Activated CD4-positive, CD25-positive, alpha-beta regulatory T cell treated with anti-CD3 and anti-CD28 coated beads, Interleukin-2, amount 50 U/mL, for 72 hours (primary cell): ENCODE data around the gene C11orf16.
"Not testable (repeated sequence)": the region's sequence is repeated elsewhere in the genome, so short reads cannot be mapped to it uniquely, and the experiment has no call there.

ENCODE experiments used
- DNase-seq: peaks from one replicate; pipeline ENCODE4 v3.0.0; 2021

Gene C11orf16

DNA sequence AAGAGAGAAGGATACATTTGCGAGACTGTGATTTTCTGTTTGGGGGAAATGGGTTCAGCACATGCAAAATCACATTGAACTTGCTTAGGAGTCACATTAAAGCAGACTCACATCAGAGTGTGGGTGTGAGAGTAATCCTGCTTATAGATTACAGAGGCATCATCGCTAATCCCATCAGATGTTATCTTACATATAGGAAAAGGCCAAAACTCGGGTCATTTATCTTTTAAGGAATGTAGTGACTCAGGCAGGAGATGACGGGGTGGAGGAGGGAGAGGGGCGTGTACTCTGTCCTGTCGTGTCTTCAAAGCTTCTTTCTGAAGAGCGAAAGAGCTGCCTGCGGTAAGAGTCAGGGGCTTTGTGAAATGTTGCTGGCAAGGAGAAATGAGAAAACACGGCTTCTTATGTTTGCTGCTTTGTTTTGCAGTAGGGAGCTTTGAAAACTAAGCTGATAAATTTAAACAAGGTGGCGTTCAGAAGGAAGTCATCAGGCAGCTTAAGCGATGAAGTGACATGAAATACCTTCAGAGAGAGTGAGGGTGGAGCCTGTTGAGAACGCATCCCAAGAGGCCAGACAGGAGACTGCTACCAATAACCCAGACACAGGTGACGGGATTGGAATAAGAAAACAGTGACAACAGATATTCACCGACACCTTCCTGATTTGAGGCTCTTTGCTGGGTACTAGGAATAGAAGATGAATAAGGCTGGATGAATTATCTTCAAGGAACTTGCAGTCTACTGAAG lies 2.2 kb upstream of the C11orf16 start:
- DNase-seq: no peak

DNA sequence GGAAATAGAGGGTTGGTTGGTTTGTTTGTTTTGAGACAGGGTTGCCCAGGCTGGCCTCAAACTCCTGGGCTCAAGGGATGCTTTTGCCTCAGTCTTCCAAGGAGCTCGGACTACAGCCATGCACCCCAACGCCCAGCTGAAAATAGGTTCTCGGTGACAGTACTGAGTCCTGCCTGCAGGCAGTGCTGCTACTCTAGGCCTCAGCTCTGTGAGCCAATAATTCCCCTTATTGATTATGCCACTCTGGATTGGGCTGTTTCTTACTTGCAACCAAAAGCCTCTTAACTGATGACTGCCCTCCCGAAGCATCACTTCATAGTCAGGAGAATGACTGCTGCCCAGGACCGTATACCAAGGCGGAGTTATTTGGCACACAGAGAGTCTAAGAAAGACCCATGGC lies 1.2 kb upstream of the C11orf16 start:
- DNase-seq: no peak

- DNase-seq: no peak
Measured at GRCh38 chr11:8930456-8931175, 2.1 kb downstream of the C11orf16 start.

DNA sequence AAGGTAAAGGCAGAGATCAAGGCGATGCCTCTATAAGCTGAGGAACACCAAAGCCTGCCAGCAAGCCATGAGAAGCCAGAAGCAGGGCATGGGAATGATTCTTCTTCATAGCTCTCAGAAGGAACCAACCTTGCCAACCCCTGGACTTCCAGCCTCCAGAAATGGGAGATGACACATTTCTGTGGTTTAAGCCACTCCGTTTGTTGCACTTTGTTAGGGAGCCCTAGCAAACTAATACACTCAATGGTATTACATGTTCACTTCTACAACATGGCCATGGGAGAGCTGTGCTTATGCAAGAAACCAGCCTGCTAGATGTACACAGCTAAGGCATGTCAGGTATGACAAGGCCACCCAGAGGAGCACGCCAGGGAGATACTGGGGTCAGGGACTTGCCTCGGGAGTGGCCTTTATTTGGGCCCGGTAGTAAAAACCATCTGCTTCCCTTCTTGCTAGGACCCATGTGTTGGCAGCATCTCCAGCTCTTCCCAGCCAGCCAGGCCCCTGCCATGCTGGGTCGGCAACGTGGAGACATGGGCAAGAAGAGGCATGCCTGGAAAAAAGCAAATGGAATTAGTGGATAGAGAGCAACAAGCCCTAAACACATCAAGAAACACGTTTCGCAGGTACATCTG lies 3.6 kb downstream of the C11orf16 start:
- no peak for DNase-seq

DNA sequence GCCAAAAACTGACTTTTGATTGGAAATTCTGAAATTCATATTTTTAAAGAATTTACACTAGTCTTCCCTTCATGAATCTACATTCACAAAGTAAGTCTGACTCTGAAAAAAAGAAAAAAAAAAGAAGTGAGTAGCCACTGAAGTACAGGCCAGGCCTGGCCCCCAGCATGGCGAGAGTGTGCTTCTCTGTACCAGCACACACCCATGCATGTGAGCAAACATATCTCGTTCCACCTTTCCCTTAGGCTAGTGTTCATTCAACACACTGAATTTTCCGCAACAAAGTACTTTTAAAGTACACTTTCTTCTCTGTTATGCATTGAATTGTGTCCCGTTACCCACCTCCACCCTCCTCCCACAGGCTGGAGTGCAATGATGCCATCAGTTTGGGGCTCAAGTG lies 4.5 kb downstream of the C11orf16 start:
- DNase-seq: no peak

GRCh38 chr11:8927233-8927632 lies 5.5 kb downstream of the C11orf16 start:
- no peak for DNase-seq

DNA sequence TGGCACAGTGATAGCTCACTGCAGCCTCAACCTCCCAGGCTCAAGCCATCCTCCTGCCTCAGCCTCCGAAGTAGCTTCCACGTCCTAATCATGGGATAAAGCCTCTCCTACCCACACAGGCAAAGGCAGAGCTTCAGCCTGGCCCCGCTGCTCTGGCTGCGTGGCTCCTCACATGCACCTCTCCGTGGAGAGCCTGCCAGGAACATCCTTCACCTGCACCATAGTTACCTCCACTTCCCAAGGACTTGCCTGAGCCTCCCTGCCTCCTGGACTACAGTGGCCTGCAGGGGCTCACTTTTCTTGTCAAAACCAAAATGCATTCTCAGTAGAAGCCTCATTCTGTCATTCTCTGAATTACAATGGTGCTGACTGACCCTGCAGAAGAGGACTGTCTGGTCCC lies 6.5 kb downstream of the C11orf16 start:
- no peak for DNase-seq

GRCh38 chr11:8925711-8926110 lies 7.0 kb downstream of the C11orf16 start:
- no peak for DNase-seq

DNA sequence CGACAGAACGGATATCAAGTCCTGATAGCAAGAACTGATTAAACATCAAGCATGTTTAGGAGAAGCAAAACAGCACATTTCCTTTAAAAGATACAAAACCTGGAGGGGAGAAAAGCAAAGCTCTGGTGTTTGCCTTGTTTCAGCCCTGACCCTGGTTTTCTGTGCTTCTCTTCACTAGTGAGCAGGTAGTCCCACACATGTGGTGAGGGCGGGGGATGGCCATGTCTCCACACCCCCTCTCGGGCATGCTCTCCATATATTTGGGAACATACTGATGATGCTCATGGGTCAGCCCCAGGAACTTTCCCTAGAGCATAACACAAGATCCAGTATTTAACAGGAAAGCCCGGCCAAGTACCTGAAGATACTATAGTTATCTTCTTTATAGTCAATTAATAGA lies 10.1 kb downstream of the C11orf16 start:
- DNase-seq: no peak

GRCh38 chr11:8917157-8917825 lies 15.5 kb downstream of the C11orf16 start:
- DNase-seq: no peak

DNA sequence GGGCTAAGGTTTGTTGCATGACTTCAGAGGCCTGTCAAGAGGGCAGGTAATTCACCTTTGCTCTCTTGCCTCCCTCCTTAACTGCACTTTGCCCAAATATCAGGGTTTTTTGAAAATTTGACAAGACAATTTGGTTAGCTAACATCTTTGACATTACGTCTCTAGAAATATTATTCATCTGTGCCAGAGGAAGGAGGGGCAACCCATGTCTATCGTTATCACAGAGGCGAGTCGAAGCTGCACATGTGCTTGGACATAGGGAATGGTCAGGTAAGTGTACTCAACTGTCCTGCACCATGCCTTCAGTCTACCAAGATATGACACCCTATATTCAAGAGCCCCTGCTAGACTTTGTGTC lies 18.1 kb downstream of the C11orf16 start:
- no peak for DNase-seq

DNA sequence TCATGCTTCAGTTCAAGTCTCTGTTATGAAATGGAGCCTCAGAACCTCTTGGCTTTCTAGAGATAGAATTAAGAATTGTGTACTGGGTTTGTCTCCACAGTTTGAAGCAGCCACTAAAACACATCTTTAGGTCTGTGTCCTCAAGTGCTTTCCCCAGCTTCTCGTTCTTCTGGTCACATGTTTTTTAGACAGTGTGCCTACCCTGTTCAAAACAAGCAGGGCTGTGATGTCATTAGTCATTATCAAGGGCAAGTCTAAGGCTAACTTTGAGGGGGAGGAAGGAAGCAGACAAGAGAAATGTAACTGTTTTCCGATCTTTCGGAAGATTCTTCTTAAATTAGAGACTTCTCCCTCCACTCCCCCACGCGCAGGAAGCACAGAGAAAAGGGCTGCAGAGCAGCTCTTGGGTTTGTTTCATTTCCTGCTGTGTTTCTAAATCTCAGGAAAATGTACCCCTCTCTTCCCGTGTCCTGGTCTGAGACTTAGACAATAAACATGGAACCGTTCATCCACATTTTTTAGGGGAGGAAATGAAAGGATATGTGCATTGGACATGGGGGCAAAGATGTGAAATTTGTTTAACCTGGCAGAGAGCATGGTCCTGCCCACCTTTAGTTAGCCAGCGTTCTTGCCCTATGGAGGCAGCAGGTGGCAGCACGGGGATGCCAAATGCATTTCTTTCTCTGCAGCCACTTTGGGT lies 18.6 kb downstream of the C11orf16 start:
- no peak for DNase-seq

DNA sequence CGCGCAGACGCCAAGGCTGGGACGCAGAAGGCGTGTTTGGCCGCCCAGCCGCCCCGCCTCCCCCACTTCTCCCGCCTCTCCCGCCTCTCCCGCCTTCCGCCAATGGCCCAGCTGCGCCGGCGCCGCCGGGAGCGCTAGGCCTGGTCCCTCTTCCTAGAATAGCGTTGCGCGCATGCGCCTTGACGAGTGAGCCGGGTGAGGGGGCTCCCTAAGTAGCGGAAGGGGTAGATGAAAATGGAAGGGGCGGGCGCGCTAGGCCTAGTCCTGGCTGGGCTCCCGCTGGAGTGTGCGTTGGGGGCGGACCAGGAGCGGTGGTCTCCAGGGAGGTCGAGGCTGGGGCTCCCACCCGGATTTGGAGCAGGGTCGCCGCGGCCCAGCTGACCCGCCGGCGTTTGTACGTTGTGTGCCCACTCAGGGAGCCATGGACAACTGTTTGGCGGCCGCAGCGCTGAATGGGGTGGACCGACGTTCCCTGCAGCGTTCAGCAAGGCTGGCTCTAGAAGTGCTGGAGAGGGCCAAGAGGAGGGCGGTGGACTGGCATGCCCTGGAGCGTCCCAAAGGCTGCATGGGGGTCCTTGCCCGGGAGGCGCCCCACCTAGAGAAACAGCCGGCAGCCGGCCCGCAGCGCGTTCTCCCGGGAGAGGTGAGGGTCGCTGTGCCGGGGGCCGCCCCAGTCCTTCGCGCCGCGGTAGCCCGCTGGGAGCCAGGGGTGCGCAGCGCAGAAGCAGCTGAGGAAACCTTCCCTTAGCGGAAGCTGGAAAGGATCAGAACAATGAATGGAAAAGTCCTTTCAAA lies 21.5 kb downstream of the C11orf16 start, which contains the start of gene AKIP1:
TSS of gene AKIP1 (plus strand) at position 161 of the 795 bp plus-strand sequence. CDS start at position 422, 261 bp downstream.
- peak; percentile 77 for DNase-seq

- DNase-seq: no peak
Measured at GRCh38 chr11:8910649-8911026, 22.1 kb downstream of the C11orf16 start.

DNA sequence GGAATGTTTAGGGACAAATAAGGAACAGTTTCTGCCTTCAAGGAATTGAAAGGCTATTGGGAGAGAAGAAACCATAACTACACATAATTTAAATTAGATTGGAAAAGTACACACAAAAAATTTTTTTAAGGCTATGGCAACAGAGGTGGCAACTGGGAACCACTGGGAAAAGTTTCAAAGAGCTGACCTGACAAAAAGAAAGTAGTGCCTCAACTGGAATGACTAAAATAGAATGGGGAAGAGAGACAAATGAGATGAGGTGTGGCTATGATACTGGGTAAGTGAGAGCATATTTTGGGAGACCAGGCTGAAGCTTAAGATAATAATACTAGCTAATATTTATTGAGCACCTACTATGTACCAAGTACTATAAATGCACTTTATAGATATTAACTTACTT lies 24.6 kb downstream of the C11orf16 start:
- no peak for DNase-seq

GRCh38 chr11:8907116-8907515 lies 25.6 kb downstream of the C11orf16 start:
- DNase-seq: no peak

DNA sequence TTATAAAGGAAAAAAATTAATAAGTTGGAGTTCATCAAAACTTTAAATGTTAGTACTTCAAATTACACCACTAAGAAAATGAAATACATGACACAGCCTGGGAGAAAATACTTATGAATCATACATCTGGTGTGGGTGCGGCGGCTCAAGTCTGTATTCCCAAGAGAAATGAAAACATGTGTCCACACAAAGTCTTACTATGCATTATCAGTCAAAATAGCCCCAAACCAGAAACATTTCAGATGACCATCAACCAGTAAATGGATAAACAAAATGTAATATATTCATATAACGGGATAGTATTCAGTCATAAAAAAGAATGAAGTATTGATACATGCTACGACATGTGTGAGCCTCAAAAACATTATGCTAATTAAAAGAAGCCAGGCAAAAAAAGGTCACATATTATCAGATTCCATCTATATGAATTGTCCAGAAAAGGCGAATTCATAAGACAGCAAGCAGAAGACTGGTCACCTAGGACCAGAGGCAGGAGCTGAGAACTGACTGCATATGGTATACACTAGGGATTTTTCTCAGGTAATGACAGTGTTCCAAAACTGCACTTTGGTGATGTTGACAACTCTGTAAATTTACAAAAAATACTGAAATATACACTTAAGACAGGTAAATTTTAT lies 27.1 kb downstream of the C11orf16 start:
- DNase-seq: no peak

DNA sequence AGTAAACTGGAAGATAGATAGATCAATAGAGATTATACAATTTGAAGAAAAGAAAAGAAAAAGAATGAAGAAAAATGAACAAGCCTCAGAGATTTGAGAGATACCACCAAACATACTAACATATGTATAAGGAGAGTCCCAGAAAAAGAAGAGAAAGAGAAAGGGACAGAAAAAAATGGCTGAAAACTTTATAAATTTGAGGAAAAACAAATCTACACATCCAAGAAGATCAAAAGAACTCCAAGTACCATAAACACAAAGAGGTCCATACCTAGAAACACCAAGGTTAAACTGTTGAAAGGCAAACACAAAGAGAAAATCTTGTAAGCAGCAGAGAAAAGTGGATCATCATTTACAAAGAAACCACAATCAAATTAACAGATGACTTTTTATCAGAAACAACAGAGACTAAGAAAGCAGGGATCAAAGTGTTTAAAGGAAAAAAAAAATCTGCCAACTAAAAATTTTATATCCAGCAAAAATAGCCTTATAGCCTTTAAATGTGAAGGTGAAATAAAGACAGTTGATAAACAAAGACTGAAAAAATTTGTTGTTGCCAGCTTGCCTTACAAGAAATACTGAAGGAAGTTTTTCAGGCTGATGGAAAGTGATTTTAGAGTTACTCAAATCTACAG lies 33.5 kb downstream of the C11orf16 start:
- no peak for DNase-seq

DNA sequence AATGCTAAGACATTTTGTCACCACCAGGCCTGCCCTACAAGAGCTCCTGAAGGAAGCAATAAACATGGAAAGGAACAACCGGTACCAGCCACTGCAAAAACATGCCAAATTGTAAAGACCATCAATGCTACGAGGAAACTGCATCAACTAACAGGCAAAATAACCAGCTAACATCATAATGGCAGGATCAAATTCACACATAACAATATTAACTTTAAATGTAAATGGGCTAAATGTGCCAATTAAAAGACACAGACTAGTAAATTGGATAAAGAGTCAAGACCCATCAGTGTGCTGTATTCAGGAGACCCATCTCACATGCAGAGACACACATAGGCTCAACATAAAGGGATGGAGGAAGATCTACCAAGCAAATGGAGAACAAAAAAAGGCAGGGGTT lies 41.6 kb downstream of the C11orf16 start:
- DNase-seq: not testable (repeated sequence)

GRCh38 chr11:8886322-8886721 lies 46.4 kb downstream of the C11orf16 start:
- DNase-seq: no peak

- DNase-seq: not testable (repeated sequence)
Measured at GRCh38 chr11:8881585-8881984, 51.2 kb downstream of the C11orf16 start.
